CD14-positive monocyte (primary cell): ENCODE data around the gene LMTK3. TPM values are rescaled to one million over a fixed set of nuclear protein-coding genes. Genes with fewer than 3 reads are reported as not detected.
"Not testable (repeated sequence)": the region's sequence is repeated elsewhere in the genome, so short reads cannot be mapped to it uniquely, and the experiment has no call there.

Experiments
- DNase-seq, 3 donors: peaks; one replicate each; pipeline ENCODE4 v3.0.0-alpha.2; 2011 to 2022
- H2AFZ ChIP-seq: 2 replicates; pipeline ENCODE4 v1.6.0; 2012; ENCODE audit warnings: mild to moderate bottlenecking, low read depth, low read length, inconsistent platforms; ENCODE audit not compliant: insufficient read depth, poor library complexity, severe bottlenecking
- H3K27ac ChIP-seq, 2 donors: 1 replicate in 1 of 2; 2 replicates in 1 of 2; pipeline ENCODE4 v1.5.1; 2012 to 2013; ENCODE audit warnings: low read length in 2 of 2, control low read depth in 1 of 2, inconsistent platforms in 1 of 2, low read depth in 1 of 2, mild to moderate bottlenecking in 1 of 2
- H3K27me3 ChIP-seq, 2 donors: one replicate each; pipeline versions ENCODE4 v1.6.0 to v1.6.1; 2011 to 2013; ENCODE audit warnings: low read length in 2 of 2; ENCODE audit not compliant: control insufficient read depth in 2 of 2, insufficient read depth in 2 of 2
- H3K36me3 ChIP-seq, 2 donors: replicated peaks in 1 of 2; 1 replicate in 1 of 2; 2 replicates in 1 of 2; pipeline versions ENCODE4 v1.5.1 to v1.6.1; 2012 to 2013; ENCODE audit warnings: low read length in 2 of 2, control low read depth in 1 of 2, inconsistent platforms in 1 of 2, mild to moderate bottlenecking in 1 of 2; ENCODE audit not compliant: insufficient read depth in 2 of 2, control insufficient read depth in 1 of 2
- H3K4me1 ChIP-seq, 2 donors: 1 replicate in 1 of 2; 2 replicates in 1 of 2; pipeline versions ENCODE4 v1.5.1 to v1.6.1; 2012 to 2013; ENCODE audit warnings: low read length in 2 of 2, control low read depth in 1 of 2, inconsistent platforms in 1 of 2, mild to moderate bottlenecking in 1 of 2, moderate library complexity in 1 of 2; ENCODE audit not compliant: insufficient read depth in 2 of 2, control insufficient read depth in 1 of 2
- H3K4me2 ChIP-seq: replicated peaks from 2 replicates; pipeline ENCODE3; 2012; ENCODE audit warnings: low read length, moderate library complexity, mild to moderate bottlenecking; ENCODE audit not compliant: poor library complexity, severe bottlenecking; ENCODE audit errors: extremely low read depth
- H3K4me3 ChIP-seq, 3 experiments: fragments of 200-600 bp in 1 of 3; sonication (generic) in 1 of 3; replicated peaks in 1 of 3; 1 replicate in 2 of 3; 2 replicates in 1 of 3; pipeline ENCODE4 v1.5.1; 2011 to 2013; ENCODE audit warnings: low read length in 3 of 3, mild to moderate bottlenecking in 3 of 3, control low read depth in 2 of 3, low read depth in 2 of 3, inconsistent platforms in 1 of 3, moderate library complexity in 1 of 3
- H3K79me2 ChIP-seq: 2 replicates; pipeline ENCODE4 v1.6.0; 2012; ENCODE audit warnings: mild to moderate bottlenecking, control low read depth, inconsistent platforms, low read length, moderate library complexity; ENCODE audit not compliant: insufficient read depth
- H3K9ac ChIP-seq: 2 replicates; pipeline ENCODE4 v1.6.0; 2017; ENCODE audit warnings: low read length, mild to moderate bottlenecking; ENCODE audit not compliant: insufficient read depth, poor library complexity, severe bottlenecking
- H3K9me3 ChIP-seq, 2 donors: replicated peaks in 1 of 2; 1 replicate in 1 of 2; 2 replicates in 1 of 2; pipeline versions ENCODE4 v1.5.1 to v1.6.1; 2012 to 2013; ENCODE audit warnings: low read length in 2 of 2, control low read depth in 1 of 2; ENCODE audit not compliant: control insufficient read depth in 1 of 2, insufficient read depth in 1 of 2
- H4K20me1 ChIP-seq: 2 replicates; pipeline ENCODE4 v1.6.0; 2012; ENCODE audit warnings: mild to moderate bottlenecking, low read length, control low read depth, moderate library complexity; ENCODE audit not compliant: insufficient read depth
- H3K27ac Mint-ChIP-seq, 7 donors: one replicate each; pipeline ENCODE4 v1.8.0; 2020; ENCODE audit warnings: mild to moderate bottlenecking in 7 of 7, mixed read lengths in 7 of 7, moderate library complexity in 6 of 7, inconsistent platforms in 2 of 7
- H3K27me3 Mint-ChIP-seq, 3 donors: one replicate each; pipeline ENCODE4 v1.8.0; 2021 to 2022; ENCODE audit warnings: low read depth in 3 of 3, mild to moderate bottlenecking in 3 of 3, mixed read lengths in 3 of 3, moderate library complexity in 3 of 3, inconsistent platforms in 1 of 3
- H3K36me3 Mint-ChIP-seq, 2 donors: one replicate each; pipeline ENCODE4 v1.8.0; 2020; ENCODE audit warnings: mixed read lengths in 2 of 2, inconsistent platforms in 1 of 2, mild to moderate bottlenecking in 1 of 2
- H3K4me1 Mint-ChIP-seq: one replicate; pipeline ENCODE4 v1.8.0; 2020; ENCODE audit warnings: mild to moderate bottlenecking, mixed read lengths
- H3K4me3 Mint-ChIP-seq, 2 donors: one replicate each; pipeline ENCODE4 v1.8.0; 2020; ENCODE audit warnings: mild to moderate bottlenecking in 2 of 2, mixed read lengths in 2 of 2, moderate library complexity in 1 of 2
- H3K9me3 Mint-ChIP-seq, 7 donors: one replicate each; pipeline ENCODE4 v1.8.0; 2020 to 2022; ENCODE audit warnings: mixed read lengths in 7 of 7, mild to moderate bottlenecking in 6 of 7, moderate library complexity in 6 of 7, inconsistent platforms in 2 of 7
- CTCF ChIP-seq: fragments of 200-600 bp; IDR thresholded peaks from one replicate; pipeline ENCODE4 v1.8.0; 2022; ENCODE audit warnings: antibody characterized with exemption, mild to moderate bottlenecking
- WGBS: methylation state at CpG from one replicate; pipeline ENCODE4 v1.1.5; 2013; ENCODE audit warnings: missing lambda C conversion rate; ENCODE audit not compliant: insufficient coverage; 5-methylcytosine and 5-hydroxymethylcytosine counted together
- intact Hi-C, 2 donors: fragments of 100-400 bp; cut with micrococcal nuclease; formaldehyde crosslinking; loops; one replicate each; pipeline versions ENCODE4 v1.15.0 to v1.15.1; 2023
- polyA plus RNA-seq, 3 donors: library from polyadenylated mRNA; depleted of rRNA in 1 of 3; unstranded in 2 of 3; stranded (reverse) in 1 of 3; fragments of 300-500 nt in 2 of 3; fragments of >200 nt in 1 of 3; fragmentation: Illumina TruSeq in 2 of 3; gene quantifications; 1 replicate in 2 of 3; 2 replicates in 1 of 3; pipeline ENCODE4 v1.2.3, GENCODE V29; 2012 to 2021

Gene LMTK3
- polyA plus RNA-seq, 3 donors: 0.08 TPM; not detected in 2

GRCh38 chr19:48487948-48488347 is 23.7 kb downstream of the LMTK3 start:
- peaks cover 37 to 45% (median 40%) of the 10 kb centered on the region in 3 donors for H3K27me3 Mint-ChIP-seq
- no peak overlapping the region for H3K4me3 ChIP-seq
- H4K20me1 ChIP-seq: no peaks in the 10 kb centered on the region
- H3K4me2 ChIP-seq: no peak overlapping the region
- H2AFZ ChIP-seq: no peak overlapping the region
- peak overlapping the region in 3 of 7 donors; percentile 2 to 56 (median 14) for H3K27ac Mint-ChIP-seq
- H3K36me3 Mint-ChIP-seq: peaks cover 0 to 7% of the 10 kb centered on the region in 2 donors
- peaks cover 18% of the 10 kb centered on the region for H3K4me1 Mint-ChIP-seq
- no peak for TF ChIP-seq CTCF
- H3K27ac ChIP-seq: no peak overlapping the region
- DNase-seq: no peak
- H3K9me3 ChIP-seq: peaks cover 0 to 3% of the 10 kb centered on the region in 2 donors
- H3K4me1 ChIP-seq: peaks cover 16 to 23% of the 10 kb centered on the region in 2 donors
- peaks cover 10 to 21% of the 10 kb centered on the region in 2 donors for H3K27me3 ChIP-seq
- H3K79me2 ChIP-seq: no peaks in the 10 kb centered on the region
- H3K36me3 ChIP-seq: no peaks in the 10 kb centered on the region
- intact Hi-C loops: loop anchor here in 1 of 2 donors (2.0 kb wide), 1 partner anchor 121 kb away; no protein-coding TSS in a partner anchor
- no peak overlapping the region for H3K4me3 Mint-ChIP-seq
- WGBS: 89% methylated on average over 5 of the region's 8 CpGs
- H3K9me3 Mint-ChIP-seq: peaks cover 0 to 26% (median 15%) of the 10 kb centered on the region in 7 donors
- no peak overlapping the region for H3K9ac ChIP-seq

GRCh38 chr19:48487544-48487943 is 24.1 kb downstream of the LMTK3 start:
- intact Hi-C loops: no loop called here
- Histone ChIP-seq H4K20me1 (no peaks in the 10 kb centered on the region), H3K9me3 (peaks cover 0 to under 1% of the 10 kb centered on the region in 2 donors), H3K79me2 (no peaks in the 10 kb centered on the region), H3K4me1 (peaks cover 14 to 19% of the 10 kb centered on the region in 2 donors), H2AFZ (no peak overlapping the region), H3K27ac (no peak overlapping the region), H3K4me3 (no peak overlapping the region), H3K36me3 (no peaks in the 10 kb centered on the region), H3K27me3 (peaks cover 10 to 21% of the 10 kb centered on the region in 2 donors), H3K9ac (no peak overlapping the region), H3K4me2 (no peak overlapping the region)
- Mint-ChIP-seq H3K4me3 (no peak overlapping the region), H3K27me3 (peaks cover 33 to 42% (median 39%) of the 10 kb centered on the region in 3 donors), H3K9me3 (peaks cover 0 to 22% (median 13%) of the 10 kb centered on the region in 7 donors), H3K27ac (no peak overlapping the region), H3K4me1 (peaks cover 15% of the 10 kb centered on the region), H3K36me3 (peaks cover 0 to 5% of the 10 kb centered on the region in 2 donors)
- DNase-seq: no peak
- no peak for TF ChIP-seq CTCF
- WGBS: 96% methylated on average over 6 of the region's 6 CpGs

GRCh38 chr19:48486706-48487105 is 24.9 kb downstream of the LMTK3 start:
- H3K27me3 Mint-ChIP-seq: peaks cover 25 to 35% (median 31%) of the 10 kb centered on the region in 3 donors
- H3K4me3 ChIP-seq, H3K79me2 ChIP-seq, intact Hi-C loops, H3K36me3 ChIP-seq, H3K4me2 ChIP-seq, H3K36me3 Mint-ChIP-seq, H3K27ac ChIP-seq, H3K9me3 ChIP-seq, H3K4me3 Mint-ChIP-seq, H3K9ac ChIP-seq, H3K27ac Mint-ChIP-seq, H2AFZ ChIP-seq, H4K20me1 ChIP-seq, H3K4me1 Mint-ChIP-seq, DNase-seq: not testable (repeated sequence)
- H3K9me3 Mint-ChIP-seq: peaks cover 0 to 15% (median 7%) of the 10 kb centered on the region in 7 donors
- no CpG with 5 or more reads among the region's 10 CpGs for WGBS
- peaks cover 10 to 12% of the 10 kb centered on the region in 2 donors for H3K4me1 ChIP-seq
- peaks cover 6 to 18% of the 10 kb centered on the region in 2 donors for H3K27me3 ChIP-seq
